C4-2B (cell line): ENCODE results near the gene NAIF1.

Experiments
- H3K27ac ChIP-seq: fragments of 450-650 bp; 2 replicates; pipeline ENCODE4 v1.5.1; 2017
- CTCF ChIP-seq: fragments of 450-650 bp; conservative IDR thresholded peaks from 2 replicates; pipeline ENCODE4 v1.5.1; 2017; ENCODE audit warnings: mild to moderate bottlenecking
- ZFX ChIP-seq: fragments of 450-650 bp; IDR thresholded peaks from 2 replicates; pipeline ENCODE4 v1.6.1; 2017

Gene NAIF1

GRCh38 chr9:128077847-128078503, 10.9 kb upstream of the NAIF1 start:
- peak overlapping the region; percentile 85 for H3K27ac ChIP-seq

GRCh38 chr9:128073253-128073886, 6.2 kb upstream of the NAIF1 start:
- no peak for TF ChIP-seq ZFX
- TF ChIP-seq CTCF: no peak
- H3K27ac ChIP-seq: peak overlapping the region; percentile 97

More at GRCh38 chr9:128077847-128078503, 10.9 kb upstream of the NAIF1 start:
- TF ChIP-seq ZFX: no peak
- TF ChIP-seq CTCF: no peak

- peak overlapping the region; percentile 97 for H3K27ac ChIP-seq
- TF ChIP-seq CTCF (no peak), ZFX (no peak)
These were observed 5.3 kb upstream of the NAIF1 start for GRCh38 chr9:128072144-128073021.

GRCh38 chr9:128071475-128071874, 4.4 kb upstream of the NAIF1 start:
- H3K27ac ChIP-seq: peak overlapping the region; percentile 97

- TF ChIP-seq CTCF: no peak
- no peak for TF ChIP-seq ZFX
- peak overlapping the region; percentile 97 for H3K27ac ChIP-seq
These were observed 3.8 kb upstream of the NAIF1 start for GRCh38 chr9:128070874-128071273.

- peak overlapping the region; percentile 97 for H3K27ac ChIP-seq
- TF ChIP-seq CTCF: no peak
- TF ChIP-seq ZFX: no peak
These were observed 1.5 kb upstream of the NAIF1 start for GRCh38 chr9:128068386-128069205.

- H3K27ac ChIP-seq: peak within 1 kb of the TSS; percentile 97
- no peak for TF ChIP-seq ZFX
- no peak for TF ChIP-seq CTCF
These were observed 695 bp upstream of the NAIF1 start, which contains the start of gene SLC25A25 for GRCh38 chr9:128067645-128068385. SLC25A25 (plus strand) TSS chr9:128068232; CDS start chr9:128068320, 88 bp downstream.
